HEK293 (cell line): ENCODE data around the gene ERP29.

ENCODE experiments used
- CTCF ChIA-PET: fragments of 350-600 bp; formaldehyde crosslinking; extraction: SDS; loops from one replicate; lab custom pipeline; 2021; ENCODE audit warnings: antibody characterized with exemption; lab: Yijun Ruan, JAX
- POLR2A ChIA-PET: fragments of 300-600 bp; formaldehyde crosslinking; extraction: SDS; loops from one replicate; lab custom pipeline; 2020; ENCODE audit warnings: antibody characterized with exemption, inconsistent platforms; lab: Yijun Ruan, JAX
- H3K27ac ChIP-seq: fragments of 200-500 bp; sonication (Bioruptor generic); 2 replicates; pipeline ENCODE4 v1.5.1; 2014; ENCODE audit warnings: low read depth, low read length, control low read depth, inconsistent platforms; ENCODE audit errors: extremely low read depth
- H3K36me3 ChIP-seq, 2 experiments: fragments of 200-500 bp in 1 of 2; sonication (Bioruptor generic) in 1 of 2; 1 replicate in 1 of 2; 2 replicates in 1 of 2; pipeline ENCODE4 v1.5.1; 2014 to 2017; ENCODE audit warnings: inconsistent platforms in 2 of 2, low read length in 2 of 2; ENCODE audit not compliant: control insufficient read depth in 2 of 2, insufficient read depth in 1 of 2
- H3K4me1 ChIP-seq: fragments of 200-500 bp; sonication (Bioruptor generic); 2 replicates; pipeline ENCODE4 v1.5.1; 2014; ENCODE audit warnings: mild to moderate bottlenecking, low read length, inconsistent platforms; ENCODE audit not compliant: control insufficient read depth, insufficient read depth
- H3K4me3 ChIP-seq: 2 replicates; pipeline ENCODE4 v1.5.1; 2011; ENCODE audit warnings: low read depth, mild to moderate bottlenecking, control low read depth, low read length, moderate library complexity
- H3K9me3 ChIP-seq: fragments of 200-500 bp; sonication (Bioruptor generic); 2 replicates; pipeline ENCODE4 v1.5.1; 2014; ENCODE audit warnings: low read depth, low read length, inconsistent platforms; ENCODE audit not compliant: control insufficient read depth, insufficient read depth
- AEBP2 ChIP-seq: fragments of 450-650 bp; formaldehyde crosslinking; IDR thresholded peaks from 2 replicates; pipeline ENCODE4 v1.5.1; 2016; ENCODE audit warnings: missing biosample characterization, missing genetic modification characterization, borderline replicate concordance
- FEZF1 ChIP-seq: fragments of 450-650 bp; formaldehyde crosslinking; IDR thresholded peaks from 2 replicates; pipeline ENCODE4 v1.5.1; 2016; ENCODE audit warnings: missing biosample characterization, missing genetic modification characterization
- HOXC10 ChIP-seq: sonication (generic); formaldehyde crosslinking; IDR thresholded peaks from 2 replicates; pipeline ENCODE4 v1.8.1; 2023; ENCODE audit warnings: mild to moderate bottlenecking, missing genetic modification reagents
- RBAK ChIP-seq: fragments of 450-650 bp; formaldehyde crosslinking; IDR thresholded peaks from 2 replicates; pipeline ENCODE4 v1.5.1; 2016; ENCODE audit warnings: missing biosample characterization, missing genetic modification characterization
- ZBTB20 ChIP-seq: fragments of 450-650 bp; formaldehyde crosslinking; IDR thresholded peaks from 2 replicates; pipeline ENCODE4 v1.5.1; 2016; ENCODE audit warnings: missing biosample characterization, missing genetic modification characterization
- ZBTB7A ChIP-seq: fragments of 450-650 bp; formaldehyde crosslinking; IDR thresholded peaks from 2 replicates; pipeline ENCODE4 v1.5.1; 2016; ENCODE audit warnings: low read depth, missing biosample characterization, missing genetic modification characterization
- ZFP41 ChIP-seq: fragments of 450-650 bp; formaldehyde crosslinking; IDR thresholded peaks from 2 replicates; pipeline ENCODE4 v1.5.1; 2016; ENCODE audit warnings: missing biosample characterization, missing genetic modification characterization, borderline replicate concordance
- ZNF138 ChIP-seq: fragments of 450-650 bp; formaldehyde crosslinking; IDR thresholded peaks from 2 replicates; pipeline ENCODE4 v1.5.1; 2016; ENCODE audit warnings: missing biosample characterization, missing genetic modification characterization, borderline replicate concordance
- ZNF24 ChIP-seq: fragments of 450-650 bp; formaldehyde crosslinking; IDR thresholded peaks from 2 replicates; pipeline ENCODE4 v1.5.1; 2016; ENCODE audit warnings: missing biosample characterization, missing genetic modification characterization
- ZNF366 ChIP-seq: fragments of 450-650 bp; formaldehyde crosslinking; conservative IDR thresholded peaks from 2 replicates; pipeline ENCODE4 v1.5.1; 2016; ENCODE audit warnings: missing biosample characterization, missing genetic modification characterization
- ZNF37A ChIP-seq: fragments of 450-650 bp; IDR thresholded peaks from 2 replicates; pipeline ENCODE4 v1.5.1; 2018; ENCODE audit warnings: missing biosample characterization, missing genetic modification characterization
- ZNF596 ChIP-seq: fragments of 450-650 bp; IDR thresholded peaks from 2 replicates; pipeline ENCODE4 v1.5.0; 2018; ENCODE audit warnings: missing biosample characterization, mild to moderate bottlenecking, missing genetic modification characterization, moderate library complexity
- ZNF624 ChIP-seq: fragments of 450-650 bp; formaldehyde crosslinking; IDR thresholded peaks from 2 replicates; pipeline ENCODE4 v1.5.1; 2017; ENCODE audit warnings: missing biosample characterization, missing genetic modification characterization
- ZNF626 ChIP-seq: fragments of 450-650 bp; sonication (Bioruptor Pico); formaldehyde crosslinking; IDR thresholded peaks from 2 replicates; pipeline ENCODE4 v1.5.1; 2018; ENCODE audit warnings: missing biosample characterization, missing genetic modification characterization, inconsistent platforms
- ZNF677 ChIP-seq: fragments of 450-650 bp; IDR thresholded peaks from 2 replicates; pipeline ENCODE4 v1.5.0; 2018; ENCODE audit warnings: missing biosample characterization, mild to moderate bottlenecking, missing genetic modification characterization, moderate library complexity
- TF ChIP-seq, protein P1 (sequence below): fragments of 450-650 bp; formaldehyde crosslinking; IDR thresholded peaks from 2 replicates; pipeline ENCODE4 v1.5.1; 2016; ENCODE audit warnings: missing biosample characterization, missing genetic modification characterization

The ERP29 gene

GRCh38 chr12:111980598-111980997 is 32.6 kb upstream of the ERP29 start (continued):
- TF ChIP-seq, protein P1, sequence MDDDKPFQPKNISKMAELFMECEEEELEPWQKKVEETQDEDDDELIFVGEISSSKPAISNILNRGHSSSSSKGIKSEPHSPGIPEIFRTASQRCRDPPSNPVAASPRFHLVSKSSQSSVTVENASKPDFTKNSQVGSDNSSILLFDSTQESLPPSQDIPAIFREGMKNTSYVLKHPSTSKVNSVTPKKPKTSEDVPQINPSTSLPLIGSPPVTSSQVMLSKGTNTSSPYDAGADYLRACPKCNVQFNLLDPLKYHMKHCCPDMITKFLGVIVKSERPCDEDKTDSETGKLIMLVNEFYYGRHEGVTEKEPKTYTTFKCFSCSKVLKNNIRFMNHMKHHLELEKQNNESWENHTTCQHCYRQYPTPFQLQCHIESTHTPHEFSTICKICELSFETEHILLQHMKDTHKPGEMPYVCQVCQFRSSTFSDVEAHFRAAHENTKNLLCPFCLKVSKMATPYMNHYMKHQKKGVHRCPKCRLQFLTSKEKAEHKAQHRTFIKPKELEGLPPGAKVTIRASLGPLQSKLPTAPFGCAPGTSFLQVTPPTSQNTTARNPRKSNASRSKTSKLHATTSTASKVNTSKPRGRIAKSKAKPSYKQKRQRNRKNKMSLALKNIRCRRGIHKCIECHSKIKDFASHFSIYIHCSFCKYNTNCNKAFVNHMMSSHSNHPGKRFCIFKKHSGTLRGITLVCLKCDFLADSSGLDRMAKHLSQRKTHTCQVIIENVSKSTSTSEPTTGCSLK (tag by site-specific recombination), result no peak
- TF ChIP-seq ZNF677 (no peak), ZNF596 (no peak), ZNF24 (no peak), ZNF138 (tag by site-specific recombination) (no peak)
- TF ChIP-seq, all 188 proteins: peak for 0

DNA sequence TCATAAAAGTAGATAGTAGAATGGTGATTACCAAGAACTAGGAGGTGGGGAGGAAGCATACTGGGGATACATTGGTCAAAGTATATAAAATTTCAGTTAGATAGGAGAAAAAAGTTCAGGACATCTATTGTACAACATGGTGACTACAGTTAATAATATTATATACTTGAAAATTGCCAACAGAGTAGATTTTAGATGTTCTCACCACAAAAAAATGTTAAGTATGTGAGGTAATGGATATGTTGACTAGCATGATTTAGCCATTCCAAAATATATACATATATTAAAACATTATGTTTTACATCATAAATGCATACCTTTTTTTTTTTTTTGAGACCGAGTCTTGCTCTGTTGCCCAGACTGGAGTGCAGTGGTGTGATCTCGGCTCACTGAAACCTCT is 31.2 kb upstream of the ERP29 start:
- no peak overlapping the region for H3K27ac ChIP-seq
- no peaks in the 10 kb centered on the region for H3K36me3 ChIP-seq
- POLR2A ChIA-PET, result no interaction called here
- no peaks in the 10 kb centered on the region for H3K4me1 ChIP-seq
- H3K4me3 ChIP-seq, result no peak overlapping the region
- TF ChIP-seq RBAK (tag by site-specific recombination), result no peak
- CTCF ChIA-PET, result no interaction called here
- H3K9me3 ChIP-seq, result no peaks in the 10 kb centered on the region

- Histone ChIP-seq H3K27ac (no peak overlapping the region), H3K4me3 (no peak overlapping the region), H3K9me3 (no peaks in the 10 kb centered on the region), H3K36me3 (no peaks in the 10 kb centered on the region), H3K4me1 (no peaks in the 10 kb centered on the region)
- TF ChIP-seq AEBP2 (no peak), ZNF37A (no peak), FEZF1 (tag by site-specific recombination) (no peak), ZNF624 (no peak), ZFP41 (tag by site-specific recombination) (no peak), ZNF626 (tag by site-specific recombination) (no peak), ZBTB20 (tag by site-specific recombination) (no peak)
- ChIA-PET POLR2A (no interaction called here), CTCF (no interaction called here)
Observed at GRCh38 chr12:111984820-111985219, 28.4 kb upstream of the ERP29 start.

- Histone ChIP-seq H3K36me3 (no peaks in the 10 kb centered on the region), H3K4me1 (no peaks in the 10 kb centered on the region), H3K4me3 (no peak overlapping the region), H3K9me3 (no peaks in the 10 kb centered on the region), H3K27ac (no peak overlapping the region)
- no peak for TF ChIP-seq ZBTB7A (tag by site-specific recombination)
- no peak for TF ChIP-seq HOXC10 (CRISPR knock-in tag)
- TF ChIP-seq ZNF366 (tag by site-specific recombination), result no peak
- TF ChIP-seq ZNF624, result no peak
- POLR2A ChIA-PET, result interaction anchor here (1.0 kb wide), 1 partner anchor 22 kb away, joined by 4 read pairs; the partner anchor contains the start of genes ERP29 and TMEM116
- CTCF ChIA-PET, result interaction anchor here (0.7 kb wide), 1 partner anchor 56 kb away, joined by 4 read pairs; no protein-coding TSS in a partner anchor
Observed at GRCh38 chr12:111991535-111991934, 21.7 kb upstream of the ERP29 start.
